Right ventricle myocardium superior (tissue), 1 donor: ENCODE data around the gene HEG1. TPM values are rescaled to one million over a fixed set of nuclear protein-coding genes. Genes with fewer than 3 reads are reported as not detected.

Experiments used
- total RNA-seq: library from RNA; stranded (reverse); fragmentation: NEBNext Ultra II Directional; extraction: Animal tissue kit (Norgen Biotek cat#: 25700); gene quantifications from one replicate; pipeline ENCODE4 v1.2.1, GENCODE V29; 2021
- donor health status: DM: no; HTN: yes; CAD: no; lungs with severe emphysema.

The HEG1 gene
- total RNA-seq, 1 donor from 2014 or later = 91.1 TPM

Other genes starting within 250 kb of the HEG1 start
- gene ITGB5, start 168.6 kb downstream of the HEG1 start, total RNA-seq = 112 TPM
- gene MUC13, start 121.2 kb downstream of the HEG1 start, total RNA-seq = not detected
- gene SLC12A8, start 156.8 kb upstream of the HEG1 start, total RNA-seq = 0.30 TPM